Stimulated activated CD8-positive, alpha-beta memory T cell treated with anti-CD3 and anti-CD28 coated beads, Interleukin-15, amount 100 ng/mL, for 48 hours (primary cell): Measurements from ENCODE around the gene TUBA8.
"Not testable (repeated sequence)": the region's sequence is repeated elsewhere in the genome, so short reads cannot be mapped to it uniquely, and the experiment has no call there.

Experiments used
- DNase-seq, 2 donors: peaks; one replicate each; pipeline ENCODE4 v3.0.0-alpha.2; 2020; ENCODE audit warnings: low read depth in 2 of 2

The TUBA8 gene

GRCh38 chr22:18110194-18110953, at the start of gene TUBA8:
TSS of gene TUBA8 (plus strand) at chr22:18110809. CDS start at chr22:18110866, 57 bp downstream.
- peak in 1 of 2 donors; percentile 32 for DNase-seq

GRCh38 chr22:18062421-18062820, 48.2 kb upstream of the TUBA8 start:
- DNase-seq: no peak

GRCh38 chr22:18063306-18063705, 47.3 kb upstream of the TUBA8 start:
- no peak for DNase-seq

GRCh38 chr22:18063715-18064114, 46.9 kb upstream of the TUBA8 start:
- DNase-seq: not testable (repeated sequence)

GRCh38 chr22:18064636-18065035, 46.0 kb upstream of the TUBA8 start:
- no peak for DNase-seq

- no peak for DNase-seq
Measured at GRCh38 chr22:18065256-18065655, 45.4 kb upstream of the TUBA8 start.

GRCh38 chr22:18066181-18066859, 44.3 kb upstream of the TUBA8 start:
- DNase-seq: no peak

- no peak for DNase-seq
Measured at GRCh38 chr22:18067121-18067520, 43.5 kb upstream of the TUBA8 start.

- no peak for DNase-seq
Measured at GRCh38 chr22:18067548-18068341, 42.9 kb upstream of the TUBA8 start.

- no peak for DNase-seq
Measured at GRCh38 chr22:18068381-18068988, 42.1 kb upstream of the TUBA8 start.

- no peak for DNase-seq
Measured at GRCh38 chr22:18069041-18069440, 41.6 kb upstream of the TUBA8 start.

GRCh38 chr22:18070041-18070440, 40.6 kb upstream of the TUBA8 start:
- no peak for DNase-seq

- no peak for DNase-seq
Measured at GRCh38 chr22:18070556-18071306, 39.9 kb upstream of the TUBA8 start.

GRCh38 chr22:18071307-18071967, 39.2 kb upstream of the TUBA8 start:
- not testable (repeated sequence) for DNase-seq

GRCh38 chr22:18071968-18072310, 38.7 kb upstream of the TUBA8 start:
- no peak for DNase-seq

- DNase-seq: no peak
Measured at GRCh38 chr22:18073467-18073866, 37.1 kb upstream of the TUBA8 start.

- not testable (repeated sequence) for DNase-seq
Measured at GRCh38 chr22:18073927-18074326, 36.7 kb upstream of the TUBA8 start.

- no peak for DNase-seq
Measured at GRCh38 chr22:18075101-18075719, 35.4 kb upstream of the TUBA8 start.

GRCh38 chr22:18075720-18076497, 34.7 kb upstream of the TUBA8 start:
- DNase-seq: no peak
